ENCODE results near the gene LRRTM3.

- no peak for TF ChIP-seq EZH2 (IDR thresholded peaks at IDR 0.05; ENCODE audit: insufficient read depth, poor library complexity, severe bottlenecking)
- no peak for TF ChIP-seq EZH2phosphoT487 (IDR thresholded peaks at IDR 0.05; ENCODE audit: insufficient read depth, low read depth)
Measured at GRCh38 chr10:66928776-66929175, 2.9 kb downstream of the LRRTM3 start.

Data from GM23248 (cell line).